Measurements from ENCODE around the gene SORCS3.

GRCh38 chr10:104844073-104844472 is 203.0 kb downstream of the SORCS3 start:
- TF ChIP-seq CTCF (IDR thresholded peaks at IDR 0.05), result no peak
- no peak for TF ChIP-seq POLR2A (IDR thresholded peaks at IDR 0.05; ENCODE audit: low read depth)

Data from esophagus muscularis mucosa (tissue), 3 donors.